GM12878 (cell line): ENCODE results near the gene FOXK2. TPM values are rescaled to one million over a fixed set of nuclear protein-coding genes. Genes with fewer than 3 reads are reported as not detected.

Source experiments
- ATAC-seq: fragments of 200-7000 bp; cut with Tn5 transposase; 3 replicates; pipeline ENCODE4 v1.9.1; 2020; ENCODE audit warnings: mild to moderate bottlenecking, moderate library complexity
- BruUV-seq: library from RNA; stranded (reverse); fragments of 400-500 nt; replicated peaks from 2 replicates; lab custom pipeline; 2021; lab: Mats Ljungman, UMichigan
- CTCF ChIA-PET: fragments of 300-600 bp; sonication (Branson Sonifier 250); formaldehyde crosslinking; extraction: SDS; loops from one replicate; lab custom pipeline; 2021; ENCODE audit warnings: inconsistent platforms; lab: Yijun Ruan, JAX
- POLR2A ChIA-PET: fragments of 350-600 bp; formaldehyde crosslinking; extraction: SDS; loops from one replicate; lab custom pipeline; 2021; ENCODE audit warnings: inconsistent platforms; lab: Charles Lee
- RAD21 ChIA-PET: fragments of 300-600 bp; sonication (Branson Sonifier 250); formaldehyde crosslinking; loops from one replicate; lab custom pipeline; 2023; ENCODE audit warnings: antibody characterized with exemption; ENCODE audit not compliant: unreplicated experiment; lab: Charles Lee
- SMC1A ChIA-PET: fragments of 300-600 bp; sonication (Branson Sonifier 250); formaldehyde crosslinking; loops from one replicate; lab custom pipeline; 2023; ENCODE audit not compliant: unreplicated experiment, uncharacterized antibody; lab: Charles Lee
- DNase-seq: peaks from one replicate; pipeline ENCODE4 v3.0.0-alpha.2; 2011; ENCODE audit warnings: low read depth, low spot score
- FAIRE-seq: peaks from 3 replicates; lab custom pipeline; 2011; peaks lifted over from hg19 to GRCh38; lab: Jason Lieb, UNC
- H2AFZ ChIP-seq: 2 replicates; pipeline ENCODE4 v1.6.0; 2011; ENCODE audit warnings: low read depth, low read length, control low read depth; ENCODE audit not compliant: control insufficient read depth
- H3K27ac ChIP-seq: 2 replicates; pipeline ENCODE4 v1.5.1; 2011; ENCODE audit warnings: control low read depth; ENCODE audit not compliant: control insufficient read depth, insufficient read depth
- H3K27me3 ChIP-seq, 2 experiments: replicated peaks in 1 of 2; 2 replicates each; pipeline versions ENCODE4 v1.6.0 to v1.6.1; 2011; ENCODE audit warnings: low read length in 1 of 2; ENCODE audit not compliant: control insufficient read depth in 2 of 2, insufficient read depth in 2 of 2
- H3K36me3 ChIP-seq, 2 experiments: 2 replicates each; pipeline ENCODE4 v1.5.1; 2011; ENCODE audit warnings: low read length in 1 of 2; ENCODE audit not compliant: control insufficient read depth in 2 of 2, insufficient read depth in 2 of 2
- H3K4me1 ChIP-seq: 2 replicates; pipeline ENCODE4 v1.6.1; 2011; ENCODE audit warnings: mild to moderate bottlenecking, low read length, moderate library complexity, mixed read lengths; ENCODE audit not compliant: control insufficient read depth, insufficient read depth
- H3K4me2 ChIP-seq: 2 replicates; pipeline ENCODE4 v1.6.0; 2011; ENCODE audit warnings: control low read depth; ENCODE audit not compliant: control insufficient read depth, insufficient read depth
- H3K4me3 ChIP-seq: fragments of 200-600 bp; sonication (generic); 2 replicates; pipeline ENCODE4 v1.5.1; 2016
- H3K79me2 ChIP-seq: 2 replicates; pipeline ENCODE4 v1.6.0; 2011; ENCODE audit warnings: low read length; ENCODE audit not compliant: control insufficient read depth, insufficient read depth
- H3K9ac ChIP-seq: 2 replicates; pipeline ENCODE4 v1.8.0; 2011; ENCODE audit warnings: low read length, control low read depth, mixed read lengths; ENCODE audit not compliant: control insufficient read depth, insufficient read depth
- H3K9me3 ChIP-seq: replicated peaks from 3 replicates; pipeline ENCODE4 v1.5.1; 2011; ENCODE audit warnings: mild to moderate bottlenecking, low read length; ENCODE audit not compliant: control insufficient read depth, insufficient read depth
- H4K20me1 ChIP-seq: 2 replicates; pipeline ENCODE4 v1.6.0; 2011; ENCODE audit not compliant: control insufficient read depth, insufficient read depth
- CTCF ChIP-seq, 3 experiments: IDR thresholded peaks in 2 of 3; conservative IDR thresholded peaks in 1 of 3; 2 replicates each; pipeline ENCODE4 v1.5.1; 2011; ENCODE audit warnings: low read depth in 3 of 3, low read length in 3 of 3, mild to moderate bottlenecking in 3 of 3, control low read depth in 2 of 3, moderate library complexity in 2 of 3, inconsistent platforms in 1 of 3, mixed read lengths in 1 of 3; ENCODE audit not compliant: control insufficient read depth in 2 of 3, insufficient read depth in 1 of 3; ENCODE audit errors: extremely low read depth in 1 of 3
- EED ChIP-seq: sonication (generic); IDR thresholded peaks from 2 replicates; pipeline ENCODE4 v1.6.1; 2016; ENCODE audit warnings: antibody characterized with exemption, low read depth
- PAX8 ChIP-seq: fragments of 450-650 bp; IDR thresholded peaks from 2 replicates; pipeline ENCODE4 v1.6.1; 2017; ENCODE audit warnings: mild to moderate bottlenecking, moderate library complexity
- POLR2AphosphoS5 ChIP-seq: IDR thresholded peaks from 2 replicates; pipeline ENCODE4 v1.6.1; 2011; ENCODE audit warnings: mild to moderate bottlenecking, low read length, inconsistent platforms
- PRDM15 ChIP-seq: fragments of 450-650 bp; formaldehyde crosslinking; IDR thresholded peaks from 2 replicates; pipeline ENCODE4 v1.4.0; 2020; ENCODE audit warnings: mild to moderate bottlenecking, moderate library complexity
- REST ChIP-seq: IDR thresholded peaks from 2 replicates; pipeline ENCODE4 v1.6.1; 2012; ENCODE audit warnings: mild to moderate bottlenecking, low read depth, low read length
- SIX5 ChIP-seq: IDR thresholded peaks from 2 replicates; pipeline ENCODE4 v1.6.1; 2011; ENCODE audit warnings: mild to moderate bottlenecking, low read depth, low read length, moderate library complexity; ENCODE audit not compliant: severe bottlenecking
- SREBF2 ChIP-seq: IDR thresholded peaks from 2 replicates; pipeline ENCODE4 v1.6.1; 2012; ENCODE audit warnings: mild to moderate bottlenecking, low read length
- STAT3 ChIP-seq: IDR thresholded peaks from 2 replicates; pipeline ENCODE4 v1.6.1; 2011; ENCODE audit warnings: low read depth, low read length, improper control_type of control experiment
- TBL1XR1 ChIP-seq: IDR thresholded peaks from 2 replicates; pipeline ENCODE4 v1.6.1; 2012; ENCODE audit warnings: low read depth, low read length, improper control_type of control experiment
- ZBTB33 ChIP-seq: fragments of 450-650 bp; IDR thresholded peaks from 2 replicates; pipeline ENCODE4 v1.6.1; 2017; ENCODE audit warnings: mild to moderate bottlenecking
- WGBS: methylation state at CpG from one replicate; pipeline ENCODE4 v1.1.6; 2016; ENCODE audit warnings: low lambda C conversion rate; ENCODE audit not compliant: insufficient replicate concordance, insufficient coverage; ENCODE audit errors: missing lambda C conversion rate; 5-methylcytosine and 5-hydroxymethylcytosine counted together
- in situ Hi-C: fragments of 300-500 bp; cut with MboI; formaldehyde crosslinking; loops from 9 replicates; pipeline ENCODE4 v1.14.3; 2018; ENCODE audit warnings: mixed read lengths
- intact Hi-C: fragments of 100-400 bp; cut with micrococcal nuclease; formaldehyde crosslinking; loops from one replicate; pipeline ENCODE4 v1.14.2; 2022; ENCODE audit not compliant: unreplicated experiment
- polyA plus RNA-seq, 11 experiments: library from polyadenylated mRNA; depleted of rRNA in 4 of 11; unstranded in 6 of 11; stranded (reverse) in 5 of 11; fragments of >200 nt; fragmentation: Nextera tagmentation in 4 of 11; fragmentation: Illumina TruSeq in 1 of 11; extraction: Ambion mirVana in 4 of 11; extraction: Trizol in 1 of 11; gene quantifications; 1 replicate in 1 of 11; 2 replicates in 10 of 11; pipeline versions ENCODE4 v1.2.1 to v1.2.3, GENCODE V29; 2011 to 2016; ENCODE audit warnings: inconsistent platforms in 2 of 11, missing spikeins in 2 of 11, low read depth in 1 of 11
- total RNA-seq, 4 experiments: library from RNA; depleted of rRNA in 3 of 4; stranded (reverse); fragments of >200 nt in 3 of 4; fragmentation: Illumina TruSeq in 1 of 4; extraction: Trizol in 1 of 4; gene quantifications; 2 replicates each; pipeline versions ENCODE4 v1.2.1 to v1.2.3, GENCODE V29; 2013 to 2021

The FOXK2 gene
- total and polyA plus RNA-seq, 10 of the 15 experiments (the other 5 are each of a cell fraction or from before 2014, with no cell fraction given) = 2.4 to 56.8 (median 34.4) TPM

GRCh38 chr17:82559566-82560251 is 40.2 kb downstream of the FOXK2 start:
- no peak overlapping the region for H3K9ac ChIP-seq
- no peak for DNase-seq
- intact Hi-C loops = no loop called here
- peaks cover 3 to 10% of the 10 kb centered on the region in 2 experiments; a peak in 3 of 4 replicates for H3K36me3 ChIP-seq
- TF ChIP-seq EED (no peak), PRDM15 (CRISPR knock-in tag) (no peak), PAX8 (no peak), CTCF (IDR thresholded peaks at IDR 0.05 in 2 of 3, conservative IDR thresholded peaks at IDR 0.05 in 1 of 3; ENCODE audit: control insufficient read depth in 2 of 3, extremely low read depth in 1 of 3, insufficient read depth in 1 of 3, low read depth in 3 of 3, low read length in 3 of 3) (no peak), SREBF2 (no peak), ZBTB33 (no peak), STAT3 (no peak), POLR2AphosphoS5 (no peak), REST (no peak), SIX5 (no peak), TBL1XR1 (no peak)
- TF ChIP-seq, all 136 proteins: peak for 0
- peaks cover 4% of the 10 kb centered on the region for H4K20me1 ChIP-seq
- H3K4me1 ChIP-seq = peaks cover 5% of the 10 kb centered on the region; the same call in 1 of the 2 replicates
- H3K4me3 ChIP-seq = no peak overlapping the region
- ChIA-PET POLR2A (interaction anchor here (1.0 kb wide), 1 partner anchor 15 kb away, joined by 3 read pairs; no protein-coding TSS in a partner anchor), SMC1A (no interaction called here), RAD21 (interaction anchor here (0.7 to 1.3 kb wide), 2 partner anchors 209 to 722 kb away, joined by 3 to 4 read pairs; no protein-coding TSS in a partner anchor), CTCF (interaction anchor here (0.6 to 1.5 kb wide), 3 partner anchors 14 to 208 kb away, joined by 3 to 5 read pairs (median 3); no protein-coding TSS in a partner anchor)
- H3K79me2 ChIP-seq = peaks cover 51% of the 10 kb centered on the region
- no peaks in the 10 kb centered on the region for H3K9me3 ChIP-seq
- H3K27ac ChIP-seq = no peak overlapping the region
- no peak for ATAC-seq
- 84% methylated on average over 10 of the region's 11 CpGs for WGBS
- FAIRE-seq = no peak
- no peak overlapping the region for H2AFZ ChIP-seq
- in situ Hi-C loops = no loop called here
- H3K4me2 ChIP-seq = no peak overlapping the region
- no peaks in the 10 kb centered on the region for H3K27me3 ChIP-seq
- BruUV-seq = no TSS peak
